NCI-H1436 (cell line): ENCODE data around the gene OR52N1.

ENCODE experiments used
- DNase-seq: peaks from one replicate; lab custom pipeline; 2025; lab: John Stamatoyannopoulos, UW

OR52N1 gene

DNA sequence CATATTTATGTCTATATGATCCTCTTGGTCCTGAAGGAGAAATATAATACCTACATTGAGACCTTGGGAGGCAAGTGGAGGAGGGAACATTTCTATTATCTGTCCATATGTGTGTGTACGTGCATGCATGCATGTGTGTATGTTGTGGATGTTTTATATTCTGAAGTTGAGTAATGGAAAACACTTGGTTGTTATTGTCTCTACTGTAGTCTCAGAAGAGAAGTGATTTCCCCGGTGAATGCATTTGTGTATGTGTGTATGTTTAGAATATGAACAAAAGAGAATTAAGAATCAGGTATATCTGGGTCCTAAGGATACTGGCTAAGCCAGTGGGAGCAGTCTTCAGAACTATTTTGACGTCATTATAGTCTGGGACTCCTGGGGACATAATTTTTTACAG, at the start of gene OR52N1:
Gene OR52N1 (minus strand): TSS at position 101 of the 400 bp plus-strand sequence. CDS start 2,449 bp downstream, outside the sequence.
- DNase-seq = no peak

DNA sequence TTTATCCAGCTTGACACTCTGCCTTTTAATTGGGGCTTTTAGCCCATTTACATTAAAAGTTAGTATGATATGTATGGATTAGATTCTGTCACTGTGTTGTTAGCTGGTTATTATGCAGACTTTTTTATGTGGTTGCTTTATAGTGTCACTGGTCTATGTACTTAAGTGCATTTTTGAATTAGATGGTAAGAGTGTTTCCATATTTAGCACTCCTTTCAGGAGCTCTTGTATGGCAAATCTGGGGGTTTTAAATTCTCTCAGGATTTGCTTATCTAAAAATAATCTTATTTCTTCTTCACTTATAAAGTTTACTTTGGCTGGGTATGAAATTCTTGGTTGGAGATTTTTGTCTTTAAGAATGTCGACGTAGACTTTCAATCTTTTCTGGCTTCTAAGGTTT, 46.6 kb upstream of the OR52N1 start:
- no peak for DNase-seq

DNA sequence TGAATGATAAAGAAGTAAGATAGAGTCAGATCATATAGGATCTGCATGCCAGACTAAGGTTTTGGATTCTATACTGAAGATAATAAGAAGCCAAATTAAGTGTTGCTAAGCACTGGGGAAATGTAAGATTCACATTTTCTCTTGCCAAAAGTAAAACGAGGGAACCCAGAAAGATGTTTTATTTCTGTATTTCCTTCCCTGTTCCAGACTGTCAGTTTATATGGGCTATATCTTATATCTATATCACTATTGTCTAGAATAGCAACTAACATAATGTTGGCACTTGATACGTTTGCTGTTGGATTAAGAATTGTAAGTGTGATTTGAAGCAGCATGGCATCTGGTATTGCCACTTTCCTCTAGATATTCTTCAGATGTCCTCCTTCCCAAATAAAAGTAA, 42.4 kb upstream of the OR52N1 start:
- no peak for DNase-seq

DNA sequence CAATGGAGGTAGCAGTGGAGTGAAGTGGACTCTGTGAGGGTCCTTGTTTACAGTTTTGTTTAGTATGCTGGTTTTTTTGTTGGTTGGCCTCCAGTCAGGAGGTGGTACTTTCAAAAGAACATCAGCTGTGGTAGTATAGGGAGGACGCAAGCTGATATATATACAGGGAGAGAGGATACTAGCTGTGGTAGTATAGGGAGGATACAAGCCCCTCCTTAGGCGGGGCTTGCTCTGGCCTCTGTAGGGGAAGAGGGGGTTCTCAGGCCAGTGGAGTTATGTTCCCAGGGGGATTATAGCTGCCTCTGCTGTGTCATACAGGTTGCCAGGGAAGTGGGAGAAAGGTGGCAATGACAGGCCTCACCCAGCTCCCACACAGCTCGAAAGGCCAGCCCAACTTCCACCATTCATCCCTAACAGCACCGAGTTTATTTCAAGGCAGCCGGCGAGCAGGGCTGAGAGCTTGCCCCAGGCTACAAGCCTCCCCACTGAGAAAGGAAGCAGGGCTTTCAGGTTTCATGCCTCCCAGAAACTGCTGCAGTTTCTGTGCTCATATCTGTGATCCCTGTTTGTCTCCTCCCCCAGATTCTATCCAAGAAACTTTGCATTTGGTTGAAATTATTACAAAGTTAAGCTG, 40.2 kb upstream of the OR52N1 start:
- DNase-seq = no peak

DNA sequence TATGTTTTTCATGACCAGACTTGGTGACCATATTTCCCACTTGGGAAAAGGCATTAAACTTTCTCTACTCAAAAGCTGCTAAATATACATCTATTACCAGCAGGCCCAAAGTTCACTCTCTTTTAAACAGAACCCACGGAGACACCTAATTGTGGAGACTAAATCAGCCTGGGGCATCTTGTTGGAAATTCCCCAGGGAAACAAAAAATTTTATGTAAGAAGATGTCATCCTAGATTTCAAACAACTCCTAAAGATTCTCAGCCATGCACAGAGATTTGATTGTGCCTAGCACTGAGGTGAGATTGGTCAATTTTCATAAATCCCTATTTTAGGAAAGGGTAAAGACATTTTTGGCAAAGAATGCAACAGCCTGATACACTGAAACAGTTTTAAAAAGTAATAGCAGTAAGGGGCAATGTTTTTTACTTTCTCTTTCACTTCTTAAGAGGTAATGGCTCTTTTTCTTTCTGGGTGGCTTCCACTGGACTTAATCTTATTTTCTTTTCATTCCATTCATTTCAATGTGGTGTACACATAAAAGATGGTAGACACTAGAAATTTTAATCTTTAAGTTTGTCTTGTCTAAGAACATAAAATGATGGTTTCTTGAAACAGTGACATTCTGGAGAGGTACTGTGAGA, 27.3 kb upstream of the OR52N1 start:
- no peak for DNase-seq

DNA sequence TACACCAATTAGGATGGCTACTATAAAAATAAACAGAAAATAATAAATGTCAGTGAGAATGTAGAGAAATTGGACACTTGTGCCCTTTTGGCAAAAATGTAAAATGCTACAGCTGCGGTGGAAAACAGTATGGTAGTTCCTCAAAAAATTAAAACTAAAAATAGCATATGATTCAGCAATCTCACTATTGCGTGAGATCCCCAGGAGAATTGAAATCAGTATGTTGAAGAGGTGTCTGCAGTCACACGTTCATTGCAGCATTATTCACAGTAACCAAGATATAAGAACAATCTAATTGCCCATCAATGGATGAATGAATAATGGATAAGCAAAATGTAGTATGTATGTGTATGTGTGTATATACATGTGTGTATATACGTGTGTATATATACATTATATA, 24.5 kb upstream of the OR52N1 start:
- no peak for DNase-seq

DNA sequence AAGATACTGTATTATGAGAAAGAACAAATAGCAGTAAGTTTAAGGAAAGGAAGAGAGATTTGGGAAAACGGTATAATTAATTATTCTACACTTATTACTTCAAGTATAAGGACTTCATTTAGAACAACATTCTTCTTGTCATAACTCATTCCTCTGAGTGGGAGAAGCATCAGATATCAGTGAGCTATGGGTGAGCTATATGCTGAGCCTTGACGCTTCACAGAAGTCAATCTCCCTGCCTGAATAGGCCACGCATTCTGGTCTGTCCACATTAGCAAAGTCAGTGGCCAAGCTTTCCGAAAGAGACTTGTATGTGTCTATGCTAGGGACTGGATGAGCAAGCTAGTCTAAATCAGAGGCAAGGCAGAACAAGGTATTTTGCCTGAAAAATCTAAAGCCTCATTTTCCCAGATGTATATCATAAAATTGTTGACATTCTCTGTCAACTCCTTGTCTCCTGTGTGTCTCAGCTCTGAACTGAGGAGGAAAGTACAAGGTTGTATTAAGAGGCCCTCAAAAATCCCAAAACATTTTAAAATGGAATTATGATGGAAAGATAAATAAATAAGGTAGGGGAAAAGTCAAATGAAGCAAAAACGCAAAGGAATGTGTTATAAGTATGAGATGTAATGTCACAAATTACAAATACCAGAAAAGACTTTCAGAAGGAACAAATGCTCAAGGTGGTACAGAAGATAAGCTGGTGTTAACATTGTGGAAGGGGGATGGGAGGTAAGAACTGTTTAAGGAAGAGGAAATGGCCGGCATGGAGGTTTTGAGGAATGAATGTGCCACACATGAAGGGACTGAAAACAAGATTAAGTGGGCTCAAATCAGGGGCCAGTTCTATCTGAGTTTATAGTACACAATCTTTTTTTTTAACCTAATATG, 19.1 kb upstream of the OR52N1 start:
- DNase-seq = no peak

DNA sequence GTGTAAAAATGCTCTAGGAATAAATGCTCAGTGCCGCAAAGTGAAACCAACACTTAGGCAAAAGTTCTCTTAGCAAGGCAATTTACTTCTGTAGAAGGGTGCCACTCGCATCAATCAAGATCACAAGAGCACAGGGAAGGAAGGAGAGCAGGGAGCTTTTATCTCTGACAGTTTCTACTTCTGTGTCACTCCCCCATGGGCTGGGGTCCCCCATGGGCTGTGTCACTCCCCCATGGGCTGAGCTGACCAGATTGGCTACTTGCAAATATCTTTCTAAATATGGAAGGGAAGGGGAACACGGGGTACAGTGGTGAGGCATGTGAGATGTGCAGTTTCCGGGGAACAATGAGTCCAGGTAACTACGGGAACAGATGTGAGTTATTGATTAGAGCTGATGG, 18.1 kb upstream of the OR52N1 start:
- DNase-seq = no peak

DNA sequence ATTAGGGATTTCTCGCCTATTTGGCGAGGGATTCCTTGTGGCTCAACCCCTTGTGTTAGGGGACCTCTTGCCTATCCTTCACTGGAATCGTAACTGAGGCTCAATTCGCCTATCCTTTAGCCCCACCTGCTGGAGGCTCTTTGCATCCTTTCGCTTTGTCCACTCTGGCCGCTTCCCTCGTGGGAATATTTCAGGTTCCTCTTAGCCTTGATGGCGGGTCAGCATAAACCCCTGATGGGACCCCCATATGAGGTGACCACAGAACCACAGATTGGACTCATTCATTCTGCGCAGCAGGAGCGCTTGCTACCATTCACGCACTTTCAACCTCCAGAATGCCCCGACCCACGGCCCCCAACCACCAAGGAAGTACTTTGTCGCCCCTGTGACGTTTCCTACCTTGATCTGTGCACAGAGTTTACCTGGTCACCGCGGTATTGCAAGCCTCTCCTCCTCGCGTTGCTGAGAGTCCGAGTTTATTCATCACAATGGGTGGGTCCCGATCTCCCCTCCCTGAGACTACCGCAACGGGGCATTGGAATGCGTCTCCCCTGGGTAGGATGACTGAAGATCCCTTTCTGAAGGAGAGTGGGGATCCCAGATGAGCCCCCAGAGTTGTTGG, 17.5 kb upstream of the OR52N1 start, which contains the start of gene OR52N2:
Gene OR52N2 (plus strand): TSS at position 425 of the 622 bp plus-strand sequence. CDS start 11,412 bp downstream, outside the sequence.
- DNase-seq = peak; percentile 33

DNA sequence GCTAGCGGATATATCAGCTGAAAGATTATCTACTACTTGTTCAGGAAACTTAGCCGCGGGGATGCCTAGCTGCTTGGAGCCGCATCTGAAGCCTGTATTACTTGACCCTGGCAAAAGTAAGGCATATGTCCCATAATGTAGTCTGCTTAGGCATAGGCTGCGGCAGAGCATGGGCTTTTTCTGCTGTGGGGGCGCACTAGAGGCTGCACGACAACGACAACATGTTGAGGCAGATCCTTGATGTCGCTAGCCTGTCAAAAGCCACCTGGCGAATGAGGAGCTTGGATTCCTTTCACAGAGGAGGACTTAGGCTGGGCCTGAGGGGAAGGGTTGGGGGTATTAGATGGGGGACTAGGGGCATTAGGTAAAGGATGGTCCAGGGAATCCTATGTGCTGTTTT, 16.5 kb upstream of the OR52N1 start:
- no peak for DNase-seq

DNA sequence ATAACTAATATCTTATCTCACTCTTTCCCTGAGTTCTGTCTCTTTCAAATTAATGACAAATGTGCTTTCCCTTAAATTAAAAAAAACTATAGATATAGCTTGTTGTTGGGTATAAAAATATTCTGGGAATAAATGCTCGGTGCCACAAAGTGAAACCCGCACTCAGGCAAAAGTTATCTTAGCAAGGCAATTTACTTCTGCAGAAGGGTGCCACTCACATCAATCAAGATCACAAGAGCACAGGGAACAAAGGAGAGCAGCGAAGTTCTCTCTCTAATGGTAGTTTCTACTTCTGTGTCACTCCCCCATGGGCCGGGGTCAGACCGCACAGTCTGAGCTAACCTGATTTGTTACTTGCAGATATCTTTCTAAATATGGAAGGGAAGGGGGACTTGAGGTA, 12.9 kb upstream of the OR52N1 start:
- DNase-seq = no peak

DNA sequence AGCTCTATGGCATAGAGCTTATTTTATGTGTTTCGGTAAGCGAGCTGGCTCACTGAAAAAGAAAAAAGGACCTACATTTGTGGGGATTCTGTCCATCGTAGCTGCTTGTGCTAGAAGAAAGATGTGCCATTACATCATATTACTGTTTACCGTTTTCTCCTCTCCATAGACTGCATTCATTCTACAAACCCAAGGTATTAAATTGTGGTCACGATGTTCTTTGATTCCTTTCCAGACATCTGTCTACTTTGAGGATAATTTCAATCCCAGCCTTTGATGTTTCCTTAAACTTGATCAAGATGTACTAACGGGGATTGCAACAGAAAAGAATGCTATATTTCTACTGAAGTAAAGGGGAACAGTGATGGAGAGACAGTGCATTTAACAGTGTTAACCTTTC, 5.5 kb upstream of the OR52N1 start:
- no peak for DNase-seq

DNA sequence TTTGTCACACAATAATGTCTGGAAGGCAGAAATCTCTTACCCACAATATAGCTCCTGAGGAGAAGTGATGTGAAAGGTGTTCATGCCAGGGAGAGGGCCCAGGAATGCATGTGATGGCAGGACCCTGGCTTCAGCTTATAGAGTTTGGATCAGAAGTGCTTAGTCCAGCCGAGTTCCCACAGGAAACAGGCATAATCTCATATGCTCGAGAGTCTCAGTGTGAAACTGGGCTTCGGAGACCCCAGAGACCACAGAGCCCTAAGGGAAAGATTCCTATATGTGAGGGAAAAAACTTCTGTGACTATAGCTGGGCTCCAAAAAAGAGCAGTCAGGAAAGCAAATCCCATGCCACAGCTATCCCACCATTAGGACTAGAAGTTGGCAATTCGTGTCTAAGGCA, 7.8 kb downstream of the OR52N1 start, which contains the start of gene OR52N5:
Gene OR52N5 (minus strand): TSS at position 101 of the 400 bp plus-strand sequence. CDS start 4,721 bp downstream, outside the sequence.
- no peak for DNase-seq

DNA sequence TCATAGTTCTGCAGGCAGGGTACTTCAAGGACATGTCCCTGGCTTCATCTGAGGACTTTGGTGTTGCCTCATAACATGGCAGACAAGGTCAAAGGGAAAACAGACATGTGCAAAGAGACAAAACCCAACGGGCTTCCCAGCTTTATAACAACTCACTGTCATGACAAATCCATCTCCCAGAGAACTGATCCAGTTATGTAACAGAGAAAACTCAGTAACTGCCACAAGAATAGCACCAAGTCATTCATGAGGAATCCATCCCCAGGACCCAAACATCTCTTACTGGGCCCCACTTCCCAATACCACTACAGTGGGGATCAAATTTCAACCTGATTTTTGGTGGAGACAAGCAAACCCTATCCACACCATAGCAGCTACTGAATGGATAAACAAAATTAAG, 24.0 kb downstream of the OR52N1 start:
- DNase-seq = no peak

DNA sequence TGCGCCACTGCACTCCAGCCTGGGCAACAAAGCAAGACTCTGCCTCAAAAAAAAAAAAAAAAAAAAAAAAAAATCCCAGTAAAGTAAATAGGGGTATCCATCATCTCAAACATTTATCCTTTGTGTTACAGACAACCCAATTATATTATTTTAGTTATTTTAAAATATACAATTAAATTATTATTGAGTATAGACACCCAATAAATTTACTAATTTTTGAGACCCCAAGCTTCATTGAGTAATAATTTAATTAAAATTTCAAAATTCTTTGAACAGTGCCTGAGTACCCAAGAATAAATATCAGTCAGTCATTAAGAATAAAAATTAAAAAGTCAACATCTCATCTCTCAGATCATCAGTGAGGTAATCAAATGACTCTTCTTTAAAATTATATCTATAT, 37.1 kb downstream of the OR52N1 start, which contains the start of gene OR52N4:
Gene OR52N4 (plus strand): TSS at position 301 of the 400 bp plus-strand sequence. CDS start 498 bp downstream, outside the sequence.
- no peak for DNase-seq

DNA sequence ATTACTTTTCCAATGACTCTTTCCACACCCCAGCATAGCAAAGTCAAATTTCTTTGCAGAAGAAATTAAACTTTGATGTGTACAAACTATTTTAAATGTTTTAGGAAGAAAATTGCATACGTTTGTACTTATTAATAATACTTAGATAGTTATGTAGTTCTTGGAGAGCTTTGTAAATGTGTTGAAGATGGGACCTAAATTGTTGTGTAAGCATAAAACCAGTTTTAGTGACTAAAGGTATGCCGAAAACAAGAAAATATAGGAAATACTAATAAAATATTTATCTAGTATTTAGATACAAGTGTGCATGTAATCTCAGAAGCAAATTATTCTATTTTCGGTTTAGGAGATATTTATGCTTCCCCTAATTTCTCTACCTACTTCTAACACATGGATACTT, 41.2 kb downstream of the OR52N1 start:
- no peak for DNase-seq

DNA sequence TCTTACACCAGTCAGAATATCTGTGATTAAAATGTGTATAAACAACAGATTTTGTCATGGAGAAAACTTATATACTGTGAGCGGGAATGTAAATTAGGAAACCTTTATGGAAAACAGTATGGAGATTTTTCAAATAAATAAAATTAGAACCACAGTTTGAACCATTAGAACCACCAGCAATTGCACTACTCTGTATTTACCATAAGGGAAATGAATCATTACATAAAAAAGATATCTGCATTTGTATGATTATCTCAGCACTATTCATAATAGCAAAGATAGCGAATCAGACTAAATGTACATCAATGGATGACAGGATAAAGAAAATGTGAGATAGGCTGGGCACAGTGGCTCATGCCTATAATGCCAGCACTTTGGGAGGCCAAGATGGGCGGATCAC, 44.5 kb downstream of the OR52N1 start:
- no peak for DNase-seq

DNA sequence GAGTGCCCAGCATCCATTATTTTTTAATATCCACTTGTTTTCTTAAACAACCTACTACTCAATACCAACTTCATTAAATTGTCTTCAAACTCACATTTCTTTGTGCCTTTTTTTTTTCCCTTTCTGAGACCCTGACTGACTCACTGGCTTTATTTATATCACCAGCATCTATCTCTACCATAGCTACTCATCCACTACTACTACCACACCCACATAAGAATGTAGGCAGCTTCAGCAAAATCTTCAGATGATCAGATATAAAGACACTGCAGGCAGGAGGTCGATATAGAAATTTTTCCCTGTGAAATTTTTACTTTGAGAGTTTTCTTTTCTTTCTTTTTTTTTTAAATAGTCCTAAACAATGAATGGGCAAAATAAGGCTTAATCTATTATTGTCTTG, 52.6 kb downstream of the OR52N1 start:
- no peak for DNase-seq

DNA sequence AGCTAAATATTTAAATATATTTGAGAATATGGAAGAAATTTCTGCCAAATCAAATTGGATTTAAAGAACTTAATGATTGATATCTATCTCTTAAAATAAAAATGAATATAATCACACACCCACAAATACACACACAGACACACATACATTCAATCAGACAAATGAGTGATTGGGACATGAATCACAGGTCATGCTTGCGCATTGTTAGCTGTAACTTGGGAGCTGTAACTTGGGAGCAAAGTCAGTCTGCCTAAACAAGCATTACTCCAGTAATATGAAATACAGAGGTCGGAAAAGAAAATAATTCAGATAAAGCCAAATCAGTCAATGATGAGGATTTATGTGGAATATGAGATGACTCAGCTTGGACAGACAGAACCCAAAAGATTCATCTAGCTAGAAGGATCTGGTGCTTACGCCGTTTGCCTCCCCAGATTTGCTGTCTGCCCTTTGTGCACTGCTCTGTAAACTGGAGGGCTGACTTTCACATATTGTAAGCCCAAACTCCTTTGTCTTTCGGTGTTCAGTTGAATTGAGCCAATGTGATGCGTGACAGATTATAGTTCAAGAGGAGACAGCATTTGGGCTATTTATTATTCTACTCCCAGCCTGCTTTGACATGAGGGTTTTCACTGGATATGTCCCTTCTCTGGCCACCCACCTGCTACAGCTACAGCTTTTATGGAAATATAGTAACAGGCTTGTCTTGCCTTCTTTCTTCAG, 53.2 kb downstream of the OR52N1 start:
- DNase-seq = no peak

DNA sequence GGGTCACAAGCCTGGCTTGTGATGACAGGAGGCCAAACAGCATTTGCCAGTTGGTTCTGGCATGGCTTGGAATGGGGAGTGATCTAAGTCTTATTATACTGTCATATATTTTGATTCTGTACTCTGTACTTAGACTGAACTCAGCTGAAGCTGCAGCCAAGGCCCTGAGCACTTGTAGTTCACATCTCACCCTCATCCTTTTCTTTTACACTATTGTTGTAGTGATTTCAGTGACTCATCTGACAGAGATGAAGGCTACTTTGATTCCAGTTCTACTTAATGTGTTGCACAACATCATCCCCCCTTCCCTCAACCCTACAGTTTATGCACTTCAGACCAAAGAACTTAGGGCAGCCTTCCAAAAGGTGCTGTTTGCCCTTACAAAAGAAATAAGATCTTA, 54.0 kb downstream of the OR52N1 start:
- DNase-seq = no peak
